Skeletal muscle cell (primary cell): ENCODE measurements around the gene LSM4.
"Not testable (repeated sequence)": the region's sequence is repeated elsewhere in the genome, so short reads cannot be mapped to it uniquely, and the experiment has no call there.

Source experiments
- DNase-seq: peaks from one replicate; pipeline ENCODE4 v3.0.0-alpha.2; 2010; ENCODE audit warnings: low read depth
- H3K4me3 ChIP-seq: 2 replicates; pipeline ENCODE4 v1.5.1; 2011; ENCODE audit warnings: low read depth, mild to moderate bottlenecking, control low read depth, low read length, moderate library complexity

Gene LSM4

DNA sequence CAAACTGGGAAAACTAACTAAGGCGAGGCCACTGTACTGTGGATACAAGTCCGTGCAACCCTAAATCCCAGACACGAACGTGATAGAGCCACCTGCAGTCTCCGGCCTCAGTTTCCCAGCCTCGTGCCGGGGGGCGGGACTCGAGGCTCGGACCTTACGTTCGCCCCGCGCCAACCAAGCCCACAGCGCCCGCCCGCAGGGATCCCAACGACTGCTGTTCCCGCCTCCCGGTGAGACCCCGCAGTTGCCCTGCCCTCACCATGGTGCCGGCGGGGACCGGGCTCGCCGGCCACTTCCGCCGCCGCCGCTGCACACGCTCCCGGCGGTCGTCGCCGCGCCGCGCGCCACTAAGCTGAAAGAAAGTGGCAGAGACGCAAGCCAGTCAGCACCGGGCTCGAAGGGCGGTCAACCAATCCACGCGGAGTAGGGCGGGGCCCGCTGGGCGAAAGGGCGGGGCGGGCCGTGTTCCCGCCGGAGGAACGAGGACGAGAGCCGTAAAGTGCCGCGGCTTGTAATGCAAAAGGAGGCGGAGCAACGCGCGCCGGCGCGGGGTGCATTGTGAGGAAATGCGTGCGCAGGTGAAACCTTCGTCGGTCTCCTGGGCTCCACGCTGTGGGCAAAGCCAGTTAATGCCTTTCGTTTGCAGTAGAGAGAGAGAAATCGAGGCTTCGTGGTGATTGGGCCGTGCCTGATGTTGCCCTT, at the start of gene LSM4:
LSM4 (minus strand) TSS at position 318 of the 702 bp plus-strand sequence; CDS start at position 262, 56 bp downstream.
- H3K4me3 ChIP-seq, result peak within 1 kb of the TSS; percentile 79
- DNase-seq, result peak; percentile 87

DNA sequence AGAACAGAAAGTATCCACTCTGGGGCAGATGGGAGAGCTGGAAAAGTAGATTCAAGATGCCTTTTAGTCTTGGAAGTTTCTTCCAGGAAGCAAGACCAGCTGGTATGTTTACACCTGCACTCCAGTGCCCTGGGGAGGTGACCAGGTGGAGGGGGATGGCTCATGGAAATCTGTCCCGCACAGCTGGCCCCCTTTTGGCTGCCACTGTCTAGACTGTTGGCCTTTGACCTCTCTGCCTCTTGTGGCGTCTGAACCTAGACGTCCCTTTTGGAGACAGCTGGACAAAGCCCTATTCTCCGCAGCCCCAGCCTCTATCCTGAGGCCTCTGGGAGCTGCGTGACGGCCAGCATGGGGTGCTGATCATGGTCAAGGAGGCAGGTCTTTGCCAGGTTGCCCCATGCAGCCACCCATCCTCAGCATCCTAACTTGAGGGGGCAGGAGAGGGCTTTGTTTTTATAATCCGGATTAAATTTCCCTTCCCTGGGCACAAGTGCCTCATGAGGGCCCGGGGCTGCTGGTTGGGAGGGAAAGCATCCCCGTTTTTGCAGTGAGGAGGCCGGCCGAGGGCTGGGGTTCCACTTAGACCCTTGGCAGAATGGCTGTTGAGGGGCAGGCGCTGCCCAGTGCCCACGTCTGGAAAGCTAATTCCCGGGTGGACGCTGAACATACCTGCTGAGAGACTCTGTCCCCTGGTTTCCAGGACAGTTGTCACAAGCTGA, 45.8 kb upstream of the LSM4 start:
- H3K4me3 ChIP-seq, result no peak overlapping the region
- no peak for DNase-seq

DNA sequence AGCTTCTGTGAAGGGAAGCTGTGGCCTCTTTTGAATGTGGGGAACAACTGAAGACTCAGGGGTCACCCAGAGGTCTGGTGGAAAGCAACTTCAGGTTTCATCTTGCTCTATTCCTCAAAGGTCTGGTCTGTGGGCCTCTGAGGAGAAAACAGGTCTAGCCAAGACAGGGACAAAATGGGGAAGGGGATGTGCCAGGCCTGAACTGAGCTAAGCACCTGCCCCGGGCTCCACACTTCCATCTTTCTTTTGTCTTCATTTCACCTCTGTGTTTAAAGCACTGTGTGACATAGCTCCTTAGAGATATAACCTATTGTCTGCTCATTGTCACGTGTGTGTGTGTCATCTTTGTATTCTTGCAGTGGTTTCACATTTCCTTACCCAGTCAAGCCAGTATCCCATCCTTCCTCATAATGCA, 43.2 kb upstream of the LSM4 start:
- DNase-seq, result no peak

DNA sequence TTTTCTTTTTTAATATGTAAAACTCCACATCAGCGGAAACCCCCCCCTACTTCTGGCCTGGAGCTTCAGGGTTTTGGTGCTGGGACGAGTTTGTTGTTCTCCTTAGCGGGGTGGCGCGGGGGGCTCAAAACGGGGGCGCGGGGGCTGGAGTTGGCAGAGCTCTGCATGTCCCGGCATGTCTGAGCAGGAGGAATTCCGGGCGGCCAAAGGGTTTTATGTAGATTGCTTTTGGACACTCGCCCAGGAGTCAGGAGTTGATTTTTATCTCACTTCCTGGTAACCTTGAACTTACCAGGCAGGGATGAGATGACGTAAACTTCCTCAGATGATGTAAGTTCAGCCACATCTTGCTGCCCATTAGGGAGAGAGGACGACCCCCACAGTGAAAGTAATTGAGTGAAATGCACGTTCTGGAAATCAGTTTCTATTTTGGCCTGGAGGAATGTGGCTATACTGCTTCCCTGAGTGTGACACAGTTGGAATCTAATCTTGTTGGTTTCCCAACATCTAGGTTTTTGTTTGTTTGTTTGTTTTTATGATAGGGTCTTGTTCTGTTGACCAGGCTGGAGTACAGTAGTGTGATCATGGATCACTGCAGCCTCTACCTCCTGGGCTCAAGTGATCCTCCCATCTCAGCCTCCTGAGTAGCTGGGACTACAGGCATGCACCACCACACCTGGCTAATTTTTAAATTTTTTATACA, 42.1 kb upstream of the LSM4 start:
- H3K4me3 ChIP-seq, result no peak overlapping the region
- peak; percentile 98 for DNase-seq

More for the DNA sequence above, 43.2 kb upstream of the LSM4 start:
- H3K4me3 ChIP-seq, result no peak overlapping the region

DNA sequence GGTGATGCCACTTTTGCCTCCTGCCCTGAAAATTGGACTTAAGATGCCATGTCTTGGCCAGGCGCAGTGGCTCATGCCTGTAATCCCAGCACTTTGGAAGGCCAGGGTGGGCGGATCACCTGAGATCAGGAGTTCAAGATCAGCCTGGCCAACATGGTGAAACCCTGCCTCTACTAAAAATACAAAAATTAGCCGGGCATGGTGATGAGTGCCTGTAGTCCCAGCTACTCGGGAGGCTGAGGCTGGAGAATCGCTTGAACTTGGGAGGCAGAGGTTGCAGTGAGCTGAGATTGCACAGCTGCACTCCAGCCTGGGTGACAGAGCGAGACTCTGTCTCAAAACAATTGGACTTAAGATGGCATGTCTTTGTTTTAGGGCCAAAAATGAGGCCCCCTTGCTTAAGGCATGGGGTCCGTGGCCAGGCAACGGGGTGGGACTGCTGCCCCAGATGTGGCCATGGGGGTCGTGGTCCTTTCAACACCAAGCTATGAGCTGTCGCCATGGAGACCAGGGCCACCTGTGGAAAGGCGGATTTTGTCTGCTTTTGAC, 41.5 kb upstream of the LSM4 start:
- H3K4me3 ChIP-seq, DNase-seq: not testable (repeated sequence)

DNA sequence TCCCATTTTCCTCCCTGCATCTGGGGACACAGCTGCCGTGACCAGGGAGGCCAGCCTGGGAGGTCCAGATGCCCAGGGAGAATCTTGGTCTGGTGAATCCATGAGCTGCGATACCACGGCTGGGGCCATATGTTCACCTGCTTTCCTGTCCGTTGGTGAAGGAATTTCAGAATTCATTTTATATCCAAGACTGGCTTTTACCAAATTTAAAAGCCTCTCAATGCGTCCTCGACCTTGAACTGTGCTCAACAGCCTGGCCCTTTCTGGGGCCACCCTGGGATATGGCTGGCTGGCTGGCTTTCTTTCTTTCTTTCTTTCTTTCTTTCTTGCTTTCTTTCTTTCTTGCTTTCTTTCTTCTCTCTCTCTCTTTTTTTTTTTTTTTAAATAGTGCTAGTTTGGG, 40.9 kb upstream of the LSM4 start:
- DNase-seq, result no peak
- no peak overlapping the region for H3K4me3 ChIP-seq

DNA sequence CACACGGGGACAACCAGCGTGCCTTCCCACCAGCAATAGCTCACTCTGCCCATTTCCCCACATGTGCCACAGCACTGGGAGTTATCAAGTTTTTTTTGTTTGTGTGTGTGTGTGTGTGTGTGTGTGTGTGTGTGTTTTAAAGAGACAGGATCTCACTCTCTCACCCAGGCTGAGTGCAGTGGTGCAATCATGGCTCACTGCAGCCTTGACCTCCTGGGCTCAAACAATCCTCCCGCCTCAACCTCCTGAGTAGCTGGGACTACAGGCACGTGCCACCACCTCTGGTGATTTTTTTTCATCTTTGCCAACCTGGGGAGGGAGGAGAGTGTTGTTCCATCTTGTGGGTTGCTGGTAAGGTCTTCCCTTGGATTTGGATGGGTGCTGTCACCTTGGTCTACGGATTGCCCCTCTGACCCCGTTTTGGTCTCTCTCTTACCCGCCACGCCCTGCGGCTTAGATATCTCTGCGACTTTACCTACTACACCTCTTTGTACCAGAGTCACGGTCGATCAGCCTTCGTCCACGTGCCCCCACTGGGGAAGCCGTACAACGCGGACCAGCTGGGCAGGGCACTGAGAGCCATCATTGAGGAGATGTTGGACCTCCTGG, 40.2 kb upstream of the LSM4 start:
- no peak overlapping the region for H3K4me3 ChIP-seq
- no peak for DNase-seq

DNA sequence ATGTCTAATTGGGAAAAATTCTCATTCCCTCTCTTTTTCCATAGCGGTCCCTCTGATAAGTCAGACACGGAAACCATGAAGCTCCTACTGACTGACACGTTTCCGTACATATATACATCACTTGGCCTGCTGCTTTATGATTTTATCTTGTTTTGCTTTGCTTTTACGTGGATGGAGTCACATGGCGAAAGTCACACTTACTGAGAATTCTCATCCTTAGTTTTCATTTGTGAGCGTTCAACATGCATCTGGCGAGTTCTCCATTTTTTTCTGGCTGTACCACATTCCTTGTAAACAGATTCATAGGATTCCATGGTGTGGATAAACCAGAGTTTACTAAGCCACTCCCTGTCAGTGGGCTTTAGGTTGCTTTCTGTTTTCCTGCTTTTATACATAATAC, 38.8 kb upstream of the LSM4 start:
- no peak for DNase-seq
- no peak overlapping the region for H3K4me3 ChIP-seq

DNA sequence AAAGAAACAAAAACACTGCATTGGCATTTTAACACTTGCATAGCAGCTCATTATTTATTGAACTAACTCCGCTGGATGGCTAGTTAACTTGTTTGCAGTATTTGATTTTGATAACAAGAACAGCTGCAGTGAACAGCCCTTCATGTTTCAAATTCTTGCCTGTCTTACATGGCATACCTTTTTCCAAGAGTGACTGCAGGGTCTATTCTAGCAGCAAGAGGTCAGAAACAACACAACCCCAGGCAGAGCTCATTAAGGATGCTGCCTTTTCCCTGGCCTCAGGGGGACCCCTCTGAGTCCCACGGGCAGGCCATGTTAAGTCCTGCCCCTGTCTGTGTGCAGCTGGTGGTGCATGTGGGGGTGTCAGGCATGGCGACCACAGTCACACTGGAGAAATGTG, 34.2 kb upstream of the LSM4 start:
- no peak for DNase-seq

DNA sequence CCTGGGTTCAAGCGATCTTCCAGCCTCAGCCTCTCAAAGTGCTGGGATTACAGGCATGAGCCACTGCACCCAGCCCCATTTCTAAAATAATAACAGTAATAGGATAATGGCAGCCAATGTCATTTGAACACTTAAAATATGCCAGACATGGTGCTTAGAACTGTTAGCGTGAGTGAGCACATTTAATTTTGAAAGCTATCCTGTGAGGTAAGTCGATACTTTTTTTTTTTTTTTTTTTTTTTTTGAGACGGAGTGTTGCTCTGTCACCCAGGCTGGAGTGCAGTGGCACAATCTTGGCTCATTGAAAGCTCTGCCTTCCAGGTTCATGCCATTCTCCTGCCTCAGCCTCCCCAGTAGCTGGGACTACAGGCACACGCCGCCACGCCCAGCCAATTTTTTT, 31.9 kb upstream of the LSM4 start:
- H3K4me3 ChIP-seq, DNase-seq: not testable (repeated sequence)

More for the DNA sequence above, 34.2 kb upstream of the LSM4 start:
- no peak overlapping the region for H3K4me3 ChIP-seq

DNA sequence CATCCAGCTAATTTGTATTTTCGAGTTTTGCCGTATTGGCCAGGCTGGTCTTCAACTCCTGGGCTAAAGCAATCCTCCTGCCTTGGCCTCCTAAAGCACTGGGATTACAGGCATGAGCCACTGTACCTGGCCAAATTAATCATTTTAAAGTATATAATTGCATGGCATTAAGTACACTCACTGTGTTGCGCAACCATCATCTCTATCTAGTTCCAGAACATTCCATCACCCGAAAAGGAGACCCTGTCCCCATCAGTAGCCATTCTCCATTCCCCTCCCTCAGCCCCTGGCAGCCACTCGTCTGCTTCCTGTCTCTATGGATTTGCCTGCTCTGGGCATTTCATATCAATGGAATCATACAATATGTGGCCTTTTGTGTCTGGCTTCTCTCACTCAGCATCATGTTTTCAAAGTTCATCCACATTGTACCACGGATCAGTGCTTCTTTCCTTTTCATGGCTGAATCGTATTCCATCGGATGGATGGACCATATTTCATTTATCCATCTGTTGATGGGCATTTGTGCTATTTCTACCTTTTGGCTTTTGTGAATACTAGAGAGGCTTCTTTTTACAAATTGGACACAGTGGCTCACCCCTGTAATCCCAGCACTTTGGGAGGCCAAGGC, 30.6 kb upstream of the LSM4 start:
- no peak overlapping the region for H3K4me3 ChIP-seq
- DNase-seq, result no peak

DNA sequence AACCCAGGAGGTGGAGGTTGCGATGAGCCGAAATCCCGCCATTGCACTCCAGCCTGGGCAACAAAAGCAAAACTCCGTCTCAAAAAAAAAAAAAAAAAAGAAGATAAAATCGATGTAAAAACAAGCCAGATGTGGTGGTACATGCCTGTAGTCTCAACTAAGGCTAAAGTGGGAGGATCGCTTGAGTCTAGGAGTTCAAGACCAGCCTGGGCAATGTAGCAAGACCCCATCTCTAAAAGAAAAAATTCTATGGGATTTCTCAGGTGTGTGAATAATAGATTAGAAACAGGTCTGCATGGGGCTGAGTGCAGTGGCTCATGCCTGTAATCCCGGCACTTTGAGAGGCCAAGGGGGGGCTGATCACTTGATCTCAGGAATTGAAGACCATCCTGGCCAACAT, 28.7 kb upstream of the LSM4 start:
- H3K4me3 ChIP-seq, result no peak overlapping the region
- no peak for DNase-seq

DNA sequence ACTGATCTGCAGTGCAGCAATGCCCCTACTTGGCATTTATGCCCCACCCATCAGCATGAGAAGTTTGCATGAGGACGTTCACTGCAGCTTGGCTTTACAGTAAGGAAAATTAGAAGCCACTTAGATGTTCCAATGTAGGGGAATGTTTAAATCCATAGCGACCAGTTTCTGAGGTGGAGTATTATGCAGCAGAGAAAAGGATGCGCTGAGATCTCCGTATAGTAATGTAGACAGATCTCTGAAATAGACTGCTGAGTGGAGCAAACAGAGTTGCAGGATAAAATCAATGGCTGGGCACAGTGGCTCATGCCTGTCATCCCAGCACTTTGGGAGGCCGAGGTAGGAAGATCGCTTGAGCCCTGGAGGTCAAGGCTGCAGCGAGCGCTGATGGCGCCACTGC, 27.6 kb upstream of the LSM4 start:
- DNase-seq, result no peak
- H3K4me3 ChIP-seq, result no peak overlapping the region

DNA sequence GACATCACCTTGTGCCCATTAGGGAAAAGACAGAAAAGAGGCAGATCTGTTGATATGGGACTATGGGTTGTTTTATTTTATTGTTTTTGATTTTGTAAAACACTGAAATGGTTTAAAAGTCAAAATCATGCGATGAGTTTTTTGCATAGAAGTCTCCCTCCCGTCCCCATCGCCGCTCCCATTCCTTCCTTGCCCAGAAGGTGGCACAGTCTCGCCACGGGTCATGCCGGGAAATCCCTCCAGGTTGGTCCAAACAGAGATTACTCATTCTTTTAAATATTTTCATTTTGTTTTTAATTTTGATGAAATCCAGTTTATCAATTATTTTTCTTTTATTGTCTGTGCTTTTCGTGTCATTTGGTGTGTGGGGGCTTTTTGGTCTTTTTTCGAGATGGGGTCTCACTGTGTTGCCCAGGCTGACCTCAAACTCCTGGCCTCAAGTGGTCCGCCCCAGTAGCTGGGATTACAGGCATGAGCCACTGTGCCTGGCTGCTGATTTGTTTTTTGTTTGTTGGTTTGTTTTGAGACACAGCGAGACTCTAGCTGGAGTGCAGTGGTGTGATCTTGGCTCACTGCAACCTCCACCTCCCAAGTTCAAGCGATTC, 26.8 kb upstream of the LSM4 start:
- DNase-seq, result no peak
- no peak overlapping the region for H3K4me3 ChIP-seq

DNA sequence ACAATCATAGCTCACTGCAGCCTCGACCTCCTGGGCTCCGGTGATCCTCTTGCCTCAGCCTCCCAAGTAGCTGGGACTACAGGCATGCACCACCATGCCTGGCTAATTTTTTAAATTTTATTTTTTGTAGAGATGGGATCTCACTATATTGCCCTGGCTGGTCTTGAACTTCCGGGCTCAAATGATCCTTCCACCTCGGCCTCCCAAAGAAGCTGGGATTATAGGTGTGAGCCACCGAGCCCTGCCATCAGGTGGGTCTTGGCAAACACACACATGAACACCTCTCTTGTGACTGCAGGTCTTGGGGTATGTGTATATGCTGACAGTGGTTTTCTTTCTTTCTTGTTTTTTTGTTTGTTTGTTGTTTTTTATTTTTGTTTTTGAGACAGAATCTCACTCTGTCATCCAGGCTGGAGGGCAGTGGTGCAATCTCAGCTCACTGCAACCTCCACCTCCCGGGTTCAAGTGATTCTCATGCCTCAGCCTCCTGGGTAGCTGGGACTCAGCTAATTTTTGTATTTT, 26.0 kb upstream of the LSM4 start:
- DNase-seq, H3K4me3 ChIP-seq: not testable (repeated sequence)

DNA sequence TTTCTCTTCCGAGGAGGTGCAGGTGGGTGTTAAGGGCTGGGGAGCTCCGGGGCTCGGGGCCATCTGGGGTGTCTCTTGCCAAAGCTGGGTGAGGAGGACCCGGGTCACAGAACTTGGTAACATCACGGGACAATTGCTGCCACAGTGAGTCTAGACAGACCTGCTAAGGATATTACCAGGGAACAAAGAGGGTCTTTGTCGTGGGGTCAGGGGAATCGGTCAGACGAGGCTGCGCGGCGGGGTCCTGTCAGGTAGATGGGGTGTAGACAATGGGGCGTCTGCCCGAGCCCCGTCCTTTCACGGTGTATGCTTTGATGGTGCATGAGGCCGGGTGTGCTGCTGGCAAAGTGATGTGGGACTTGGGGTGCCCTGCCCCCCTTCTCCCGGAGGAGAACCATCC, 25.3 kb upstream of the LSM4 start:
- no peak overlapping the region for H3K4me3 ChIP-seq
- no peak for DNase-seq

DNA sequence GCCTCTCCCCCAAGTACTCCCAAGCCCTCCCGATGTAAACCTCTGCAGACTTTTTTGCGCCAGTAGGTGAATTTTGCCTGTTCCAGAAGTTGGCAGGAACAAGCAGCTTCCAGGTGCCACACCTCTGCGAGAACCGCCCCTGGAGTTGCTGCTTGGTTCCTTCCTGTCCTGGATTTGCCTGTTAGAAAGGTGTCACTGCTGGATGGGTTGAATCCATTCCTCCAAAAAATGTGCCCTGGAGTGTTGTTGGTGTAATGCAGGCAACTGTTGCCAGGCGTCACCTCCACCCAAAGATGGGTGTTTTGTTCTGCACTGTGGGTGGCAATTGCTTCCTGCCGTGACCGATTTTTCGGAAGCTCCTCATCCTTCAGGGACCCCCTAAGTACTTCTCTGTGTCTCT, 23.2 kb upstream of the LSM4 start:
- H3K4me3 ChIP-seq, result no peak overlapping the region

DNA sequence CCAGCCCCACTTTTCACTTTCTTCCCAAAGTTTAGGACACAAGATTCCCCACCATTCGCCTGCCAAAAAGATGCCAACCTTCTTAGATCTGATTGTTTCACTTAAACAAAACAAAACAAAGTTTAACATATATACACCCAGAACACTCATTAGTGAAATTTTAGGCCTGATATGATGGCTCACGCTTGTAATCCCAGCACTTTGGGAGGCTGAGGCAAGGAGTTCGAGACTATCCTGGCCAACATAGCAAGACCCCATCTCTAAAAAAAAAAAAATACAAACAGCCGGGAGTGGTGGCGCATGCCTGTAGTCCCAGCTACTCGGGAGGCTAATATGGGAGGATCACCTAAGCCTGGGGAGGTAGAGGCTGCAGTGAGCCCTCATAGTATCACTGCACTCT, 22.4 kb upstream of the LSM4 start:
- H3K4me3 ChIP-seq, result no peak overlapping the region
- DNase-seq, result no peak

More for the DNA sequence above, 23.2 kb upstream of the LSM4 start:
- DNase-seq, result no peak

DNA sequence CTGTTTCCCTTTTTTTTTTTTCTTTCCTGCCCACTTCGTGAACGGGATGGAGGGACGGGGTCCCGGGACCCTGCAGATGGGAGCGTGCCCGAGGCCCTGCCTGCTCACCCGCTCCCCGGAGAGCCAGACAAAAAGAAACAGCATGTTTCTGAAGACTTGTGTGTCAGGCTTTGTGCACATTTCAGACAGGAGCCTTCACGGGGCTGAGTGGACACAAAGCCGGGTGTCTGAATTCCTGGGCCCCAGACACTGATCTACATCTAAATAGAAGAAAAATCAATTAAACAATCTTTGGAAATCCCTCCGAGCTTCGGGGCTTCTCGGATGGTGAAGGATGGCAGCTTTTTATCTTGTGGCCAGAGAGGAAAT, 21.7 kb upstream of the LSM4 start:
- DNase-seq, result no peak
- no peak overlapping the region for H3K4me3 ChIP-seq
